Lung (tissue), 12 donors: ENCODE results near the gene DHX58. TPM values are rescaled to one million over a fixed set of nuclear protein-coding genes. Genes with fewer than 3 reads are reported as not detected.

Experiments
- ATAC-seq: fragments of 200-7000 bp; cut with Tn5 transposase; one replicate; pipeline ENCODE4 v1.9.1; 2020; ENCODE audit warnings: moderate number of reproducible peaks; ENCODE audit not compliant: insufficient read depth, low FRiP score
- DNase-seq, 3 donors: peaks; one replicate each; pipeline ENCODE4 v3.0.0-alpha.2; 2013 to 2017
- H3K27ac ChIP-seq, 2 donors: one replicate each; pipeline ENCODE4 v1.5.1; 2013; ENCODE audit warnings: mild to moderate bottlenecking in 2 of 2, moderate library complexity in 2 of 2, control low read depth in 1 of 2, inconsistent platforms in 1 of 2, low read depth in 1 of 2, low read length in 1 of 2
- H3K27me3 ChIP-seq, 3 donors: one replicate each; pipeline ENCODE4 v1.5.1; 2013; ENCODE audit warnings: low read length in 2 of 3; ENCODE audit not compliant: control insufficient read depth in 3 of 3, insufficient read depth in 3 of 3
- H3K36me3 ChIP-seq, 4 donors: one replicate each; pipeline ENCODE4 v1.5.1; 2013; ENCODE audit warnings: low read length in 4 of 4, mild to moderate bottlenecking in 1 of 4, moderate library complexity in 1 of 4; ENCODE audit not compliant: control insufficient read depth in 4 of 4, insufficient read depth in 4 of 4
- H3K4me1 ChIP-seq, 5 donors: one replicate each; pipeline ENCODE4 v1.5.1; 2013; ENCODE audit warnings: low read length in 5 of 5, mild to moderate bottlenecking in 2 of 5, moderate library complexity in 1 of 5; ENCODE audit not compliant: control insufficient read depth in 5 of 5, insufficient read depth in 5 of 5
- H3K4me3 ChIP-seq: one replicate; pipeline ENCODE4 v1.5.1; 2013; ENCODE audit warnings: mild to moderate bottlenecking, control low read depth, moderate library complexity
- H3K9ac ChIP-seq, 2 donors: one replicate each; pipeline ENCODE4 v1.5.1; 2013; ENCODE audit warnings: low read length in 2 of 2, control low read depth in 1 of 2; ENCODE audit not compliant: insufficient read depth in 1 of 2
- H3K9me3 ChIP-seq, 4 donors: one replicate each; pipeline ENCODE4 v1.5.1; 2013; ENCODE audit warnings: low read length in 3 of 4, mild to moderate bottlenecking in 1 of 4, moderate library complexity in 1 of 4; ENCODE audit not compliant: control insufficient read depth in 4 of 4, insufficient read depth in 3 of 4
- WGBS, 2 donors: extraction: QIAGEN DNeasy Blood & Tissue Kit; methylation state at CpG; one replicate each; pipeline ENCODE4 v1.1.7; 2013; 5-methylcytosine and 5-hydroxymethylcytosine counted together
- polyA plus RNA-seq, 2 donors: library from polyadenylated mRNA; stranded (reverse); fragments of 200-250 nt; gene quantifications; one replicate each; pipeline ENCODE4 v1.2.1, GENCODE V29; 2013
- total RNA-seq, 2 donors: library from RNA; depleted of rRNA in 1 of 2; stranded (reverse); fragments of >200 nt in 1 of 2; gene quantifications; one replicate each; pipeline ENCODE4 v1.2.1, GENCODE V29; 2014 to 2021
- TF ChIP-seq, protein P1 (sequence below): IDR thresholded peaks from 2 replicates; pipeline ENCODE4 v1.5.1; 2012; ENCODE audit warnings: mild to moderate bottlenecking; ENCODE audit errors: control extremely low read depth, extremely low read depth
- donor health status: control.
- donor health status: control.
- donor health status: Bipolar disorder and iron deficiency.
- donor health status: healthy.
- donor health status: DM: yes; HTN: yes; CAD: no.

DHX58 gene
- total and polyA plus RNA-seq, 4 donors: 14.7 to 35.1 (median 25.8) TPM

DNA sequence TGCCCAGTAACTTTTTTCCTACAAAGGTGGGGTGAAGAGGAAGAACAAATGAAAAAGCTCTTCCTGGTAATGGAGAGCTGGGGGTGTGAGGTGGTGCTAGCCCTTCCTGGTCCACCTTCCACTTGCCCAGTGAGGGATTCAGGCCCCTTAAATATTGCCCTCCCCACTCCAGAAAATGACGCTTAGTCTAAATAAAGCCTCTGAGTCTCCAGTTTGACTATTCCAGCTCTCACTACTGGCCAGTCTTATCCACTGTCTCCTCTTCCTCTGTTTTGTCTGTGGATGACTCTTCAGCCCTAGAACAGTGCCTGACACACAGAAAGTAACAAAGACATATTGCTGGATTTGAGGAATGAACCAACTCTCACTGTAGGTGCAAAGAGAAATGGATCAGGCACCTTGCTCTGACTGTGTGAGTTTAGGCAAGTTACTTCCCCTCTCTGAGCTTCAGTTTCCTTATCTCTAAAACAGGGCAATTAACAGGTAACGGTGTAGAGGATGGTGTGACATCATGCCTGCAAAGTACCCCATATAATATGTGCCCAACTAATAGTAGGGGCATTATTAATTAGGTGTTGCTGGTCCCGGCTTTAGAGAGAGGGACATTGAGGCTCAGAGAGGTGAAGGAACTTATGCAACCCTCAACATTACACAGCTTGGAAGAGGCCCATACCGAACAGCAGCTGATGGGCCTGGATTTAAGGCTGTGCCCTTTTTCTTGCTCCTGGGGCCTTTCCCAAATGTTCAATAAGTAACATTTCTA, 35.5 kb downstream of the DHX58 start:
- Histone ChIP-seq H3K36me3 (no peaks in the 10 kb centered on the region), H3K27ac (no peak overlapping the region), H3K27me3 (peaks cover 0 to 11% (median 8%) of the 10 kb centered on the region in 3 donors), H3K9ac (no peak overlapping the region), H3K4me3 (no peak overlapping the region), H3K9me3 (no peaks in the 10 kb centered on the region), H3K4me1 (peaks cover 0 to 3% (median 0%) of the 10 kb centered on the region in 5 donors)
- ATAC-seq: no peak
- TF ChIP-seq, protein P1, sequence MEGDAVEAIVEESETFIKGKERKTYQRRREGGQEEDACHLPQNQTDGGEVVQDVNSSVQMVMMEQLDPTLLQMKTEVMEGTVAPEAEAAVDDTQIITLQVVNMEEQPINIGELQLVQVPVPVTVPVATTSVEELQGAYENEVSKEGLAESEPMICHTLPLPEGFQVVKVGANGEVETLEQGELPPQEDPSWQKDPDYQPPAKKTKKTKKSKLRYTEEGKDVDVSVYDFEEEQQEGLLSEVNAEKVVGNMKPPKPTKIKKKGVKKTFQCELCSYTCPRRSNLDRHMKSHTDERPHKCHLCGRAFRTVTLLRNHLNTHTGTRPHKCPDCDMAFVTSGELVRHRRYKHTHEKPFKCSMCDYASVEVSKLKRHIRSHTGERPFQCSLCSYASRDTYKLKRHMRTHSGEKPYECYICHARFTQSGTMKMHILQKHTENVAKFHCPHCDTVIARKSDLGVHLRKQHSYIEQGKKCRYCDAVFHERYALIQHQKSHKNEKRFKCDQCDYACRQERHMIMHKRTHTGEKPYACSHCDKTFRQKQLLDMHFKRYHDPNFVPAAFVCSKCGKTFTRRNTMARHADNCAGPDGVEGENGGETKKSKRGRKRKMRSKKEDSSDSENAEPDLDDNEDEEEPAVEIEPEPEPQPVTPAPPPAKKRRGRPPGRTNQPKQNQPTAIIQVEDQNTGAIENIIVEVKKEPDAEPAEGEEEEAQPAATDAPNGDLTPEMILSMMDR: no peak
- DNase-seq: no peak
- WGBS, 2 donors: 83 to 89% methylated on average over 4 of the region's 4 CpGs

DNA sequence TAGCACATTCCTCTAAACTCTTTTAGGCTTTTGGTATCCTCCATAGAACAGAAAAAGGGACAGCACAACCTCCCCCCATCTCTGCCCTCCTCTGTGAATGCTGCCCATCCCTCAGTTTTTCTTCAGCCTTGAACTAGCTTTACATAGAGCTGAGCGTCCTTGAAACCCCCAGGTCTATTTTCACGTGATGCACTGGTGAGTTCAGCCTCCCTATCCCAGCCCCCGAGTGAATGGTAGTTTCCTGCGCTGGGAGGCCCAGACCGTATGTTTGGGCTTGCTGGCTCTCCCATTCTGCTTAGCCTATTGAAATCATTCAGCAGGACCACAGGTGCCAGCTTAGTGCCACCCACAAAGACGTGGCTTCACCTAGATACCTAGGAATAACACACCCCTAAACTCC, 36.7 kb downstream of the DHX58 start:
- Histone ChIP-seq H3K9me3 (no peaks in the 10 kb centered on the region), H3K36me3 (no peaks in the 10 kb centered on the region), H3K4me3 (no peak overlapping the region), H3K27me3 (peaks cover 0 to 15% (median 9%) of the 10 kb centered on the region in 3 donors), H3K4me1 (peaks cover 0 to 4% (median 0%) of the 10 kb centered on the region in 5 donors), H3K9ac (no peak overlapping the region), H3K27ac (no peak overlapping the region)
- DNase-seq: no peak
- no peak for ATAC-seq
- 83 to 88% methylated on average over 6 of the region's 6 CpGs for WGBS, 2 donors
- TF ChIP-seq, protein P1: no peak

- Histone ChIP-seq H3K9me3 (no peaks in the 10 kb centered on the region), H3K9ac (no peak overlapping the region), H3K36me3 (no peaks in the 10 kb centered on the region), H3K4me1 (peaks cover 0 to 4% (median 0%) of the 10 kb centered on the region in 5 donors), H3K27me3 (peaks cover 0 to 15% (median 9%) of the 10 kb centered on the region in 3 donors), H3K4me3 (peak overlapping the region; percentile 4), H3K27ac (no peak overlapping the region)
- ATAC-seq (no peak), DNase-seq (peak in 1 of 3 donors; percentile 19)
- WGBS, 2 donors: 7 to 11% methylated on average over 45 to 67 of the region's 67 CpGs
- TF ChIP-seq, protein P1: no peak
Measured at GRCh38 chr17:42072323-42073187, 40.0 kb downstream of the DHX58 start.
